Left forelimb (tissue), 1 donor: ENCODE results near the gene ZNF275.
"Not testable (repeated sequence)": the region's sequence is repeated elsewhere in the genome, so short reads cannot be mapped to it uniquely, and the experiment has no call there.

ENCODE experiments used
- DNase-seq: peaks from one replicate; pipeline ENCODE4 v3.0.0-alpha.2; 2018; ENCODE audit warnings: low spot score

Gene ZNF275

DNA sequence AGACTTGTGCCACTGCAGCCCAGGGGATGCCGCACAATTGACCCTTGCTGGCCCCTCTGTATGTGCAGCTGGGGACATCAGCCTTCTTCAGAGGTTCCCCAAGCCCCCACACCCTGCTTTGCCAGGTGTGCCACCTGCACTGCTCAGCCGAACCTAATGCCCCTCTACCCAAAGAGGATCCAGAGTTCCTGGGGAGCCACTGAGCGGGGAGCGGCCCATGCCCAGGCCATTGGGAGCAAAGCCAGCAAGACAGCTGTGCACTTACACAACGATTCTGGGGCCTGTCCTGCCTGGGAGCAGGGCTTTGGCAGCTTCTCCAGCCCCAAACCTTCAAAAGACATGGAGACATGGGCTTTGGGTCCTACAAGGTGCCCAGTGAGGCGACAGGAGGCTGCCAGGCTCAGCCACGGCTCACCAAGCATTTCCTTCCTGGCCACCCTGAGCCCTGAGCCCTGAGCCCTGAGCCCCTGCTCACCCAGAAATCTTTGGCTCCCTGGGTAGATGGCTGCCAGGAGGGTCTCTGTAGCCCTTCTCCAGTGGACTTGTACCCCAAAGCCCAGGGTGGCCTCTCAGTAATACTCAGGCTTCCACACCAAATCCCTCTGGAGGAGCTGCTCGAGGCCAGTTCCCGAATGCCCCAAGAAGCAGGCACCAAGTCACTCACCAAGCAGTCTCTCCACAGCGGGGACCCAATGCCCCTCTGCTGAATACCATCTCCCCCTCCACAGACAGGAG is 54.2 kb downstream of the ZNF275 start:
- no peak for DNase-seq

DNA sequence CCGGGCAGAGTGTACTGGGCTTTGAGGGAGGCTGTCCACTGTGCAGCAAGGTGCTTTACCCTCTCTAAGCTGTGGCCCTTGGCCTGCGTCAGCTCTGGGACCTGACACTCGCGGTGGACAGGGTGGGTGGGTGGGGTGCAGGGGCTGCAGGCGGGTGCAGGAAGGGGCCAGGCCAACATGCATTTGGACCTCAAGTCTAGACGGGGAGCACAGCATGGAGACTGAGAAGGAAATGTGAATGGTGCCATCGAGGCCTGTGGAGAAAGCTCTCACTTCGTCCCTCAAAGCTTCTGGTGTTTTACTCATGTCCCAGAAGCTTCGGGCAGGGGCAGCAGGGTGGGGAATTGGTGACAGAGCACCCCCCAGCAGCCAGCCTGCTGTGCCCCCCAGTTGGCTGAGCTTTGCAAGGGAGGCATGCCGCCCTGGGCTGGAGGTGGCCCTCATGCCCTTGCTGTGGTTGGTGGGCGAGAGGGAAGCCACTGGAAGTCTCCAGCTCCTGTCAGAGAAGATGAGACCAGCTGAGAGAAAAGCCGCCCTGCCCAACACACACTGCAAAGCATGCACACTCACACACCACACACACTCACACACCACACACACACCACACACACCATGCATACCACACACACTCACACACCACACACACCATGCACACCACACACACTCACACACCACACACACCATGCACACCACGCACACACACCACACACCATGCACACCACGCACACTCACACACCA is 54.9 kb downstream of the ZNF275 start:
- no peak for DNase-seq

DNA sequence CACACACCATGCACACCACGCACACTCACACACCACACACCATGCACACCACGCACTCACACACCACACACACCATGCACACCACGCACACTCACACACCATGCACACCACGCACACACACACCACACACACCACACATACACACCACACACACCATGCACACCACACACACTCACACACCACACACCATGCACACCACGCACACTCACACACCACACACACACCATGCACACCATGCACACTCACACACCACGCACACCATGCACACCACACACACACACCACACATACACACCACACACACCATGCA is 55.5 kb downstream of the ZNF275 start:
- not testable (repeated sequence) for DNase-seq

DNA sequence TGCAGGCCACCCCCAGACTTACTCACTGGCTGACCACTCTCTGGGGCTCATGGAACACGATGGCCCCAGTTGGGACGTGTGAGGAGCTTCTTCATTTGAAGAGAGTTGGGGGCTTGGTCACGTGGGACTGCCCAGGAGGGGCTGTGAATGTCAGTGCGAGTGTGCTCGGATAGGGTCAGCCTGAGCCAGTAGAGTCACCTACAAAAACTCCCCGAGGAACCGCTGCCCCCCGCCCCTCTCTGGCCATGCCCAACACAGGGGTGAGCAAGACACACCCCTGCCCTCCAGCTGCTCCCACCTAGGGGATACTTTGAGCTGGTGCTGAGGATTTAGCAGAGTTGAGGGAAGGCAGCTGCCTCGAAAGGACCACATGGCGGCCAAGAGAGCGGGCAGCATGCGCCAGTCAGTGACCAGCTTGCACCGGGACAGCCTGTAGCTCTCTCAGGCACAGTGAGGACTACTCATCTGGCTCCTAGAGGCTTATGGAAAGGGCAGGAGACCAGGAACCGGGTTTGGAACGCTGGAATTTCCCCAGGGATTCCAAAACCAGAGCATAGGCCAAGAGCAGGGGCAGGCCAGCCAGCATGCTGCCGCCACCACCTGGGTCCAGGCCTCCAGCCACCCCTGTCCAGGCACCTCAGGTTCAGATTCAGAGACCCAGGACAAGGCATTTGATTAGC is 58.8 kb downstream of the ZNF275 start:
- DNase-seq, result no peak

- no peak for DNase-seq
Observed at GRCh38 chrX:153394612-153395011, 60.7 kb downstream of the ZNF275 start.

GRCh38 chrX:153395613-153396319 is 61.8 kb downstream of the ZNF275 start:
- DNase-seq, result no peak

- DNase-seq, result no peak
Observed at GRCh38 chrX:153396320-153397195, 62.6 kb downstream of the ZNF275 start.

GRCh38 chrX:153397256-153397960 is 63.5 kb downstream of the ZNF275 start:
- DNase-seq, result no peak

- DNase-seq, result no peak
Observed at GRCh38 chrX:153398275-153398960, 64.5 kb downstream of the ZNF275 start.

- DNase-seq, result no peak
Observed at GRCh38 chrX:153400146-153401132, 66.5 kb downstream of the ZNF275 start.

DNA sequence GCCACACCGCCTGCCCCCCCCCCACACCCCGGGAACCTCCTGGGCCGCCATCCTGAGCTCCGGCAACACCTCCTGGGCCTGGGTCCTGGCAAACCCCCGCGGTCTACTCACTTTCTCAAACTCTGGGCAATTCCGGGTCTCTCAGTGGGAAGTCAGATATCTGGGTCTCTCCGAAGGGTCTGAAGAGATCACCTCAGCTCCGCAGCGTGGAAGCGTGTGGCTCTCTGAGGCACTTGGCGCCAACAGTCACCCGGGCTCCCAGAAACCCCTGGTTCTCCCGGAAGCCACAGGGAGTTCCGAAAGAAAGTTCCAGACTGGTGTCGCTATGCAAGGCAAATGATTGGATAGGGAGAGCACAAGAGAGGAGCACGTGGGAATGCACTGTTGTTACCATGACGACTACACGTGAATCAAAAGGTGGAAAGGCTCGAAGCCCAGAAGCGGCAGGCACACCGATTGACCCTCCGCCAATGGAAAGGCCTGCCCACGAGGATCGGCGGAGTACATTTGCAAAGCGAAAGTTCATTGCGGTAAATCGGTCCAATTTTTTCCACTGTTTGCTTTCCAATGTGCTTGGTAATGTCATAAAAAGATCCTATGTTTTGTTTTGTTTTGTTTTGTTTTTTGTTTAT is 67.3 kb downstream of the ZNF275 start, which contains the start of gene PNMA6E:
Gene PNMA6E, minus strand, starts transcription at position 218 of the 632 bp plus-strand sequence. CDS start 2,501 bp downstream, outside the sequence.
- DNase-seq, result no peak
